H1 (cell line): ENCODE data around the gene DAGLA. TPM values are rescaled to one million over a fixed set of nuclear protein-coding genes. Genes with fewer than 3 reads are reported as not detected.

ENCODE experiments used
- ASH2L ChIP-seq: fragments of 200-600, 300-600 bp; sonication (generic); IDR thresholded peaks from one replicate; pipeline ENCODE4 v1.7.1; 2017; ENCODE audit warnings: low read length
- BCL11A ChIP-seq, 2 experiments: IDR thresholded peaks; one replicate each; pipeline ENCODE4 v1.6.1; 2011; ENCODE audit warnings: low read depth in 2 of 2, low read length in 2 of 2, mild to moderate bottlenecking in 2 of 2
- BRCA1 ChIP-seq: IDR thresholded peaks from 2 replicates; pipeline ENCODE4 v1.6.1; 2012; ENCODE audit warnings: low read depth, low read length, improper control_type of control experiment
- CBX5 ChIP-seq: fragments of 300-800, 300-1000 bp; sonication (generic); IDR thresholded peaks from 2 replicates; pipeline ENCODE4 v1.7.1; 2016; ENCODE audit warnings: antibody characterized with exemption, low read length, low read depth
- CHD7 ChIP-seq: fragments of 300-600 bp; sonication (generic); IDR thresholded peaks from 2 replicates; pipeline ENCODE4 v1.7.1; 2012; ENCODE audit warnings: low read length, moderate library complexity, mild to moderate bottlenecking, inconsistent platforms; ENCODE audit not compliant: insufficient replicate concordance
- EZH2 ChIP-seq: fragments of 200-600 bp; sonication (generic); IDR thresholded peaks from 2 replicates; pipeline ENCODE4 v1.7.1; 2012; ENCODE audit warnings: low read depth, mild to moderate bottlenecking, moderate library complexity, low read length, inconsistent platforms; ENCODE audit not compliant: severe bottlenecking
- KDM4A ChIP-seq: IDR thresholded peaks from one replicate; pipeline ENCODE4 v1.7.1; 2012; ENCODE audit warnings: low read depth, mild to moderate bottlenecking, moderate library complexity, low read length, inconsistent platforms; ENCODE audit not compliant: severe bottlenecking
- RBBP5 ChIP-seq: IDR thresholded peaks from 2 replicates; pipeline ENCODE4 v1.7.1; 2012; ENCODE audit warnings: low read depth, mild to moderate bottlenecking, inconsistent platforms, low read length, moderate library complexity, borderline replicate concordance
- SAP30 ChIP-seq: fragments of 300-600 bp; sonication (generic); IDR thresholded peaks from 2 replicates; pipeline ENCODE4 v1.7.1; 2012; ENCODE audit warnings: low read length, moderate library complexity, mild to moderate bottlenecking, inconsistent platforms; ENCODE audit not compliant: insufficient read depth, insufficient replicate concordance
- SUZ12 ChIP-seq: fragments of 200-600 bp; sonication (generic); IDR thresholded peaks from 2 replicates; pipeline ENCODE4 v1.6.1; 2012; ENCODE audit warnings: mild to moderate bottlenecking, inconsistent platforms, low read length, moderate library complexity, mixed read lengths
- TCF12 ChIP-seq: IDR thresholded peaks from 2 replicates; pipeline ENCODE4 v1.6.1; 2011; ENCODE audit warnings: low read depth, mild to moderate bottlenecking, low read length
- polyA plus RNA-seq, 7 experiments: library from polyadenylated mRNA; depleted of rRNA in 3 of 7; stranded (reverse) in 5 of 7; unstranded in 2 of 7; fragments of >200 nt in 5 of 7; fragments of 200-250 nt in 2 of 7; gene quantifications; 1 replicate in 5 of 7; 2 replicates in 1 of 7; 4 replicates in 1 of 7; pipeline versions ENCODE4 v1.2.1 to v1.2.3, GENCODE V29; 2011 to 2013; ENCODE audit warnings: missing spikeins in 2 of 7, mixed read lengths in 2 of 7
- total RNA-seq: library from RNA; stranded (reverse); fragmentation: NEBNext Ultra II Directional; extraction: Animal tissue kit (Norgen Biotek cat#: 25700); gene quantifications from 2 replicates; pipeline ENCODE4 v1.2.1, GENCODE V29; 2021

DAGLA gene
- total and polyA plus RNA-seq, 2 of the 8 experiments (the other 6 are each of a cell fraction or from before 2014, with no cell fraction given) = 3.6 to 6.6 TPM

GRCh38 chr11:61795876-61796526, 115.8 kb downstream of the DAGLA start (continued):
- TF ChIP-seq CHD7 = no peak
- TF ChIP-seq TCF12 = no peak
- TF ChIP-seq BCL11A (IDR thresholded peaks at IDR 0.05; ENCODE audit: low read depth in 2 of 2, low read length in 2 of 2) = no peak
- TF ChIP-seq SUZ12 = no peak
- TF ChIP-seq RBBP5 = no peak
- no peak for TF ChIP-seq SAP30
- TF ChIP-seq ASH2L = no peak
- TF ChIP-seq KDM4A = no peak
- TF ChIP-seq CBX5 = no peak
- TF ChIP-seq EZH2 = no peak
- no peak for TF ChIP-seq BRCA1
- TF ChIP-seq, all 59 proteins: peak for 0
